ENCODE data around the gene RAPSN.

Gene RAPSN

DNA sequence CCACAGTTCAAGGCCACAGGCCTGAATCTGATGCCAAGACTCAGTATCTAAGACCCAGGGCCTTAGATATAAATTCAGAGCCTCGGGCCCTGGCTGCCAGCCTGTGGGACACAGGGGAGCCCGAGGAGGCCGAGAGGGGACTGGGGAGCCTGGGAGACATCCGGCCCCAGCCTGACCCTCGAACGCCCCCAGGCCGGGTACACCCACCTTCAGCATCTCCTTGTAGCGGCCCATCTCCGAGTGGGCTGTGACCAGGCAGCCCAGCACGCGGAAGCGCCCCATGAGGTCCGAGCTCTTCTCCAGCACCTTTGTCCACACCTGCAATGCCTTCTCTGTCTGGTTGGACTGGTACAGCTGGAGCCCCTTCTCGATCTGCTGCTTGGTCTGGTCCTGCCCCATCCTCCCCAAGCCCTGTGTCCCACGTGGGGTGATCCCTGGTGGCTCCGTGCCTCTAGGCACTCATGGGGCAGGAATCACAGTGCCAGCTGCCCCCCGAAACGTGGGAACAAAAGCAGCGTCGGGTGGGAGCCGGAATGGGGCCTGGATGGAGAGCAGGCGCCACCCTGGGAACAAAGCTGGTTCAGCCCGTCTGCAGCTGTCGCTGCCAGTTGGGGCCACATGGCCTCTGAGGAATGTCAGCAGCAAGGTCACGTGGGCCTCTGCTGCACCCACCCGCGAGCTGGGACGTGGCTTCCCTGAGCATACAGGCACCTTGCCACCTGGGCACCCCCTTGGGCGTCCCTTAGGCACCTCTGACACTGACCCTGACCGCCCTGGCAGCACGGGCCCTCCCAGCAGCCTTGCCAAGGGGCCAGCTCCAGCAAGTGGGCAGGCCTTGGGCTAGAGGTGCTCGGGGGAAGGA lies at the start of gene RAPSN:
RAPSN (minus strand) TSS at position 571 of the 862 bp plus-strand sequence; CDS start at position 399, 172 bp downstream.
- no peak for DNase-seq (ENCODE audit: low read depth, low spot score)

- no peak for DNase-seq (ENCODE audit: low read depth, low spot score)
Observed at GRCh38 chr11:47498149-47498548, 49.2 kb upstream of the RAPSN start.

GRCh38 chr11:47496808-47497207 lies 47.9 kb upstream of the RAPSN start:
- DNase-seq (ENCODE audit: low read depth, low spot score), result no peak

GRCh38 chr11:47495856-47496217 lies 46.9 kb upstream of the RAPSN start:
- no peak for DNase-seq (ENCODE audit: low read depth, low spot score)

DNA sequence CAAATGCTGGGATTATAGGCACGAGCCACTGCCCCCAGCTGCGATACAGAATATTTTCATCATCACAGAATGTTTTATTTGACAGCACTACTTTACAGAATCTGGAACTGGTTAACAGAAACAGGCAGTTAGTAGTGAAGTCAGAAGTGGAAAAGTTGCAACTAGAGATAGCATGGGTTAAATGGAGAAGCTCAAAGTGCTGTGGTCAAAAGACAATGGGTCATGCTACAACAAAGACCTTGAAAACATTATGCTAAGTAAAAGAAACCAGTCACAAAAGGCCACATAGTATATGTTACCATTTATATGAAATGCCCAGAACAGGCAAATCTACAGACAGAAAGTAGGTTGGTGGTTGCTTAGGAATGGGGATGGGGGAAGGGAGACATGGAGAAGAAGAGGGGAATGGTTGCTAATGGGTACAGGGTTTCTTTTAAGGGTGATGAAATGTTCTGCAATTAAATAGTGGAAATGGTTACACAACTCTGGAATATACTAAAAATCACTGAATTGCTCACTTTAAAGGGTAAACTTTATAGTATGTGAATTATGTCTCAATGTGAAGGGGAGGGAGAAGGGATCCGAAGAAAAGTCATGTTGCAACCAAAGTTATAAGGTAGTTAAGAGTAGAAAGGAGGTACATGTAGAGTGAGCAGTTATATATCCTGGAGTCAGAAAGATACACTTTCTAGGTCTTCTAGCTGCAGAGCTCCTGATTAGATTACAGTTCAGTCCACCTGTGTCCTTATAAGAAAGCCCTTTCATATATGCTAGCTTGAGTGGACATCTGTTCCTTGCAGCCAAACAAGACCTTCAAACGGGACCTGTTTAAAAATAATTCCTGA lies 46.3 kb upstream of the RAPSN start:
- DNase-seq (ENCODE audit: low read depth, low spot score), result no peak

DNA sequence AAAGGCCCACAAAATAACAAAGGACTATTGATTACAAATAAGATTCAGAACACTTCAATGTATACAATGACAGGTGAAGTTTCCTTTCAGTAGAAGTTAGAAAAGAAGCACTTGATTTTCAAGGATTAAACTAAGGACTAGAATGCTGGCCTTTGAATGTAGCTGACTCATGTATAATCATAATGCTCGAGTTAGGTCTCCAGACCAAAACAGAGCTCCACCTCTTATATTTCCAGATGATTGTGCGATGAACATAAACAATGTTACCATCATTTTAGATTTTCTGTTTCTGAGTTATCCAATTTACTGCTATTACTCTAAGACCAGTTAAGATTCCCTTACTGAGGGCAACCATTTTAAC lies 40.4 kb upstream of the RAPSN start:
- DNase-seq (ENCODE audit: low read depth, low spot score), result no peak

DNA sequence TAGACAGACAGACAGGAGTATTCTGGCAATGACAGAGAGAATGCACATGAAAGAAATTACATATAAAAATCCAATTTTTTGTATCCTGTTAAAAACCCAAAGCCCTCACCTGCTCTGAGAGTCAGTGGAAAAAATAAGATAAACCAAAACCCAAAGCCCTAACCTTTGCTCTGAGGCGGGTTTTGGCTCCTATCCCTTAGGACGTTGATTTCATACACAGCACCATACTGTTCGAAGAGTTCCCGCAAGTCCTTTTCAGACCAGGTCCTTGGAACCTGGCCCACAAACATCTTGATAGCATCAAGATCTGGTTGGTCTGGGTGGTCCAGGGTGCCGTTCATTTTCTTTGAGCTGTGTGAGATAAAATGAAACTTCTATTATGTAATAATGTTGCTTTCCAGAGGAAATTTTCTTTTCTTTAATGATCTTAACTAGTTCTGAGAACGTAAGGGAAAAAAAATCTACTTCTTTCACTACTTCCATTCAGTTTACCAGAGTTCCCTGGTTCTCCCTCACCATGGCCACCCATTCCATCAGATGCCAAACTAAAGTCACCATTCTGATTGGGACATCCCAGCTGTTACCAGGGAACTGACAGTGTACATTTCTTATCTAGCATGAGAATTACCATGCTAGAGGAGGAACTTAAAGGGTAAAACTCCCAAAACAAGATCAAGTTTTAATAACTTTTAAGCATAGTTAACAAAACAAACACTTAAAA lies 39.9 kb upstream of the RAPSN start:
- no peak for DNase-seq (ENCODE audit: low read depth, low spot score)

DNA sequence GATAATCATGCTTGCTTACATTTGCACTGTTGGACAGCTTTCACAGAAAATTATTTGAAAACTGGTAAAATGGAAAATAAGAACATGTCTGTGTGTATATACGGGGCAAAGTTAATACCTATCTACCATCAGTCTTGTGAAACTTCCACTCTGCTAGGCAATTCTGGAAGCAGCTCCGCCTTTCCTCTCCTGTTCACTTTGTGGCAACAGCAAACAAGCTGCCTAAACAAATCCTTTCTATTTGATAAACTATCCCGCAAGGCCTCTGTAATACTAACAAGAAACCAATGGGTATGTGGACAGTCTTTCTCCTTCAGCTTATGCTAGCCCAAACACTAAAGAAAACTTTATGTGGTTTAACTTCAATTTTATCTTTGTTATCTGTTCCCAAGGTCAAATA lies 39.2 kb upstream of the RAPSN start:
- no peak for DNase-seq (ENCODE audit: low read depth, low spot score)

DNA sequence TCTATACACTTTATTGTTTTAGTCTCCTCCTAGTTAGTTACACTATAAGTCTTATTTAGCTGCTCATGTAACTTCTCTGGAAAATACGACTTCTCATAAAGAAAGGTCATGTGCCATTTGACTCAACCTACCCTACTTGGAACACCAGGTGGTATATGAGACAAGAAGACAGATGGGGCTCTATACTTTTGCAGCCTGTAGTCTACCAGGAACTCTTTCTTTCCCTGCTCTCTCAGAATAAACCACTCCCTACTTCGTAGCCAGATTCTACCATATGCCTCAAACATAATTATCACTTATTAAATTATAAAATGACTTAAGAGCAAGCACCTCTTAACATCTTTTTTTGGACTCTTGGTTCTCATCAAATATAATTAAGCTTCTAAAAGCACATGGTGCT lies 38.5 kb upstream of the RAPSN start:
- DNase-seq (ENCODE audit: low read depth, low spot score), result no peak

- no peak for DNase-seq (ENCODE audit: low read depth, low spot score)
Observed at GRCh38 chr11:47485107-47485506, 36.2 kb upstream of the RAPSN start.

DNA sequence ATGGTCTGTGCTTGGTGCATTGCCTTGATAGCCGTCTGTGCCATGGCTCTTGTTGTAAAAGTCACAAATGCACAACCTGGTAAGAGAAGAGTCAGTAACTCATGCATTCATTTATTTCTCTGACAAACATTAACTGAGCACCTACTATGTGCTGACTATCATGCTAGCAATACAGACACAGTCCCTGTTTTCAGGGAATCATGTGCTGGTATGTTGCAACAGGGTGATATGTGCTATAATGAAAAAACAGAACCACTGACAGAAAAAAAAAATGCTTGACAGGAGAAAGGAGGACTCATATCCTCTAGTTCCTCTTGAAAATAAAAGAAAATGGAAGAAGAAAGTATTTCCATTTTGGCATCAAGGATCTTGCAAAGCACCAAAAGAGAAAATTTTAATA lies 34.5 kb upstream of the RAPSN start:
- DNase-seq (ENCODE audit: low read depth, low spot score), result no peak

DNA sequence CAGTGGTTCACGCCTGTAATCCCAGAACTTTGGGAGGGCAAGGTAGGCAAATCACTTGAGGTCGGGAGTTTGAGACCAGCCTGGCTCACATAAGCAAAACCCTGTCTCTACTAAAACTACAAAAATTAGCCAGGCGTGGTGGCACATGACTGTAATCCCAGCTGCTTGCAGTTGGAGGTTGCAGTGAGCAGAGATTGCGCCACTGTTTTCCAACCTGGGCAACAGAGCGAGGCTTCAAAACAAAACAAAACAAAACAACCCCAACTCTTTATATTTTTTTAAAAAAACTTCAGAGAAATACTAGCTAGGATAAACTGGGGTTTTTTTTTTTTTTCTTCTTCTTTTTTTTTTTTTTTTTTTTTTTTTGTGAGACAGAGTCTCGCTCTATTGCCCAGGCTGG lies 31.8 kb upstream of the RAPSN start:
- no peak for DNase-seq (ENCODE audit: low read depth, low spot score)

DNA sequence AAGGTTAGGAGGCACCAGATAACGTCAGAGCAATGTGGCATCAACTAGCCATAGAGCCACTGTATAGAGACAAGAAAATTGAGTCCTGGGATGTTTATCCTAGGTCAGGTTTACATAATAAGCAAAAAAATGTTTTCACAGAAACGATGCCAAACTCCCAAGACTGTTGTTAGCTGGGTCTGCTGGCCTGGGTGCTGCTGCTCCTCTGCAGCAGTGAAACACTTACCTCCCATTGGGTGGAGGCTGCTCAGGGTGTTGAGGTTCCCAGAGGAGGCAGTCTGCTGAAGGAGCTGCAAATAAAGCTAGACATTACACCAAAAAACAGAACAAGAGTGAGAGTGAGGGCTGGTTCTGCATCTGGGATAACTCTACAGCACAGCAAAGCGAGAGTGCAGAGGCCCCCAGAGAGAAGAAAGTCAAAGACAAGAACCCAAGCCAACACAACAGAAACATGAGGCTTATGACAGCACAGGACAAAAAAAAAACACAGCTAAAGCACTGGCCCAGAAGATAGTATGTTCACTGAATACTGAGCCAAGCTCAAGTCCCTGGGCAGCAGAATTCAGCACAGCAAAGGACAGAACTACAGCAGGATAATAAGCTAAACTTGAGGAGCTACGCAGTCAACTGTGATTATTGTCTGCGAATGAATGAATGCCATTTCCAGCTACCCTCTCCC lies 29.9 kb upstream of the RAPSN start:
- DNase-seq (ENCODE audit: low read depth, low spot score), result no peak

GRCh38 chr11:47477753-47478152 lies 28.8 kb upstream of the RAPSN start:
- no peak for DNase-seq (ENCODE audit: low read depth, low spot score)

DNA sequence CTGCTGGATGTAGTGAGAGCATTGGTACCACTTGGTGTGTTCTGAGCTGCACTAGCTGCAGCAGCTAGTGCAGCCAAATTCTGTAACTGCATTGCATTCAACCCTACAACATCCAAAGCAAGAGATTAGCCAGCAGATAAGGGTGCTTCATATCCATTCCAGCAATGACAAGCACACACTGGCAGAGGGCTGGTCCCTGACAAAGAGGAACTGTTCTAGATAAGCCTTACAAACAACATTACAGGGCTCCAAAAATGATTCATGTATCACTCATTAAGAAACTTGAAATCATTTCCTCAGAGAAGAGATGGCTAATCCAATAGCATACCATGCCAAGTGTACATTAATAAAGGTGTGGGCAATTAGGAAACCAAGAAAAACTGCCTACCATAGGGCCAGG lies 28.4 kb upstream of the RAPSN start:
- DNase-seq (ENCODE audit: low read depth, low spot score), result no peak

GRCh38 chr11:47470671-47471070 lies 21.7 kb upstream of the RAPSN start:
- no peak for DNase-seq (ENCODE audit: low read depth, low spot score)

DNA sequence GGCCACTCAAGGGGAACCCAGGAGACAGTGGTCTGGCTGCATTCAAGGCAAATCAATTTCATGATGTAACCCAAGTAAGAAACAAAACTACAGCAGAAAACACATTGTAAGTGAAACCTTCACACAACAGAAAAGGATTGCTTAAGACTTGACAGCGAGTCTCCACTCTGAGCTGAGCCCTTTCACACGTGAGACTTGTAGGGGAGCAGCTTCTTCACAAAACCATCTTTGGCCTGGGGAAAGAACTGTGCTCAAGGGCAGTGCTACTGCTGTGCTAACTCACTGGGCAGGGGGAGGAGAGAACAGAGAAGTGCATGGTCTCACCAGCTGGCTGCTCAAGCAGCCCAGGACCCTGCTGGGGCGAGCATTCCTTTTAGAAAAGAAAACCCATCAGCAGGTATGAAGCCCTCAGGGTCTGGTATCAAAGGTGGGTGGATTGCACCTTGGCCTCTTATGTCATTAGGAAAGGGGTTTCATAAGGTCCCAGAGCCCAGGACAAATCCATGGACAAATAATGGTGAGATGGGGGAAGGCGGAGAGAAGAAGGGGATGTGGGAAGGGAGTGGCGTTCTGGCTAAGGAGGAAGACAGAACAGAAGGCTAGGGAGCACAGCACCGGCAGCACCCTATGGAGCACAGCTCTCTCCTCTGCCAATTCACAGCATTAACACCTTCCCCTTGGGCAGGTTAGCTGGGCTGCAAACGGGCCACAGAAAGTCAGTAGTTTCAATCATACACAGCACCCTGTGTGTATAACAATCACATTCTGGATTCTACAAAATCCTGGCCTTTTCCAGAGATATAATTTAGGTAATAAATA lies 20.6 kb upstream of the RAPSN start:
- no peak for DNase-seq (ENCODE audit: low read depth, low spot score)

- no peak for DNase-seq (ENCODE audit: low read depth, low spot score)
Observed at GRCh38 chr11:47468598-47469214, 19.8 kb upstream of the RAPSN start.

GRCh38 chr11:47467357-47467756 lies 18.4 kb upstream of the RAPSN start:
- DNase-seq (ENCODE audit: low read depth, low spot score), result no peak

DNA sequence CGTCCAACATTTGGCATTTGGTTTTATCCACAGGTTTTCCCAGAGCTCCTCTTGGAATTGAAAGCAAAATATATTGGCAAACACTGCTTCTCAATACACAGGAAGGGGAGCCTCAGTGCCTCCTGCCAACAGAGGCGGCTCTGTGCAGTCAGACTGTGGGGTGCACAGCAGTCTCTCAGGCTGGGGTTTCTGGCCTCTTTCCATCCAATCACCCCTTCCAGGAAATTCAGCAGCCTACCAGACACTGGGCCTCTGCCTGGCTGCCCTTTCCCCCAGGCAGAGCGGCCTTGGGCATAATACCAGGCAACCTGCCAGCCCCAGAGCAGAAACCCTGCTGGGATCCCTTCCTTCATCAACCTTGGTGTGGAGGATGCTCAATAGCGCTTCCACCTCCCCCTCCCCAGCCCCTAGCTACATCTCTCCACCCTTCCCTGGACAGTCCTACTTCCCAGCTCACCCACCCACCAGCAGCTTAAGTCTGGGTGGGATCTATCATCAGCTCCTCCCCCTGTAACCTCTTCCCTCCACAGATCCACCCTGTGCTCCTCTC lies 17.8 kb upstream of the RAPSN start:
- no peak for DNase-seq (ENCODE audit: low read depth, low spot score)
